ENCODE data around the gene ITPK1. TPM values are rescaled to one million over a fixed set of nuclear protein-coding genes. Genes with fewer than 3 reads are reported as not detected.

ITPK1 gene
- total and polyA plus RNA-seq, 10 of the 15 experiments (the other 5 are each of a cell fraction or from before 2014, with no cell fraction given), result 1.3 to 73.2 (median 27.0) TPM

DNA sequence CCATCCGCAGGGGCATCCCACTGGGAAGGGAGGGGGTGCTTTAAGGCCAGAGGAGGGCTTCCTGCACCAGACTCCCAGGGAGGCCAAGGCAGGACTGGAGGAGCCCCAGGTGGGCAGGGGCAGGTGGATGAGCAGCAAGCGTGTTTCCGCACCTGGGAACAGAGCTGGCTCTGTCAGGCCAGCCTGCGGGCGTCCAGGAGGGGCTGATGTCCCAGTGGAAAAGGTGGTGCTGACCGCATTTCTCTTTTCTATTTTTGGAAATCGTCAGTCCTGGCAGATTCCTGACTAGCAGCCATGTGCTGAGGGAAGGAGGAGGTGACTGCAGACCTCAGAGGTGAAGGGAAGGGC, 165.6 kb downstream of the ITPK1 start (continued):
- TF ChIP-seq, protein P1, sequence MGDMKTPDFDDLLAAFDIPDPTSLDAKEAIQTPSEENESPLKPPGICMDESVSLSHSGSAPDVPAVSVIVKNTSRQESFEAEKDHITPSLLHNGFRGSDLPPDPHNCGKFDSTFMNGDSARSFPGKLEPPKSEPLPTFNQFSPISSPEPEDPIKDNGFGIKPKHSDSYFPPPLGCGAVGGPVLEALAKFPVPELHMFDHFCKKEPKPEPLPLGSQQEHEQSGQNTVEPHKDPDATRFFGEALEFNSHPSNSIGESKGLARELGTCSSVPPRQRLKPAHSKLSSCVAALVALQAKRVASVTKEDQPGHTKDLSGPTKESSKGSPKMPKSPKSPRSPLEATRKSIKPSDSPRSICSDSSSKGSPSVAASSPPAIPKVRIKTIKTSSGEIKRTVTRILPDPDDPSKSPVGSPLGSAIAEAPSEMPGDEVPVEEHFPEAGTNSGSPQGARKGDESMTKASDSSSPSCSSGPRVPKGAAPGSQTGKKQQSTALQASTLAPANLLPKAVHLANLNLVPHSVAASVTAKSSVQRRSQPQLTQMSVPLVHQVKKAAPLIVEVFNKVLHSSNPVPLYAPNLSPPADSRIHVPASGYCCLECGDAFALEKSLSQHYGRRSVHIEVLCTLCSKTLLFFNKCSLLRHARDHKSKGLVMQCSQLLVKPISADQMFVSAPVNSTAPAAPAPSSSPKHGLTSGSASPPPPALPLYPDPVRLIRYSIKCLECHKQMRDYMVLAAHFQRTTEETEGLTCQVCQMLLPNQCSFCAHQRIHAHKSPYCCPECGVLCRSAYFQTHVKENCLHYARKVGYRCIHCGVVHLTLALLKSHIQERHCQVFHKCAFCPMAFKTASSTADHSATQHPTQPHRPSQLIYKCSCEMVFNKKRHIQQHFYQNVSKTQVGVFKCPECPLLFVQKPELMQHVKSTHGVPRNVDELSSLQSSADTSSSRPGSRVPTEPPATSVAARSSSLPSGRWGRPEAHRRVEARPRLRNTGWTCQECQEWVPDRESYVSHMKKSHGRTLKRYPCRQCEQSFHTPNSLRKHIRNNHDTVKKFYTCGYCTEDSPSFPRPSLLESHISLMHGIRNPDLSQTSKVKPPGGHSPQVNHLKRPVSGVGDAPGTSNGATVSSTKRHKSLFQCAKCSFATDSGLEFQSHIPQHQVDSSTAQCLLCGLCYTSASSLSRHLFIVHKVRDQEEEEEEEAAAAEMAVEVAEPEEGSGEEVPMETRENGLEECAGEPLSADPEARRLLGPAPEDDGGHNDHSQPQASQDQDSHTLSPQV (IDR thresholded peaks at IDR 0.05), result no peak
- TF ChIP-seq RB1 (IDR thresholded peaks at IDR 0.05; ENCODE audit: borderline replicate concordance) (no peak), FOS (IDR thresholded peaks at IDR 0.05; ENCODE audit: borderline replicate concordance, extremely low read depth, insufficient read length) (no peak), HDGF (IDR thresholded peaks at IDR 0.05) (no peak), HDAC6 (IDR thresholded peaks at IDR 0.05; ENCODE audit: unreplicated experiment) (no peak)
- TF ChIP-seq, protein P2, sequence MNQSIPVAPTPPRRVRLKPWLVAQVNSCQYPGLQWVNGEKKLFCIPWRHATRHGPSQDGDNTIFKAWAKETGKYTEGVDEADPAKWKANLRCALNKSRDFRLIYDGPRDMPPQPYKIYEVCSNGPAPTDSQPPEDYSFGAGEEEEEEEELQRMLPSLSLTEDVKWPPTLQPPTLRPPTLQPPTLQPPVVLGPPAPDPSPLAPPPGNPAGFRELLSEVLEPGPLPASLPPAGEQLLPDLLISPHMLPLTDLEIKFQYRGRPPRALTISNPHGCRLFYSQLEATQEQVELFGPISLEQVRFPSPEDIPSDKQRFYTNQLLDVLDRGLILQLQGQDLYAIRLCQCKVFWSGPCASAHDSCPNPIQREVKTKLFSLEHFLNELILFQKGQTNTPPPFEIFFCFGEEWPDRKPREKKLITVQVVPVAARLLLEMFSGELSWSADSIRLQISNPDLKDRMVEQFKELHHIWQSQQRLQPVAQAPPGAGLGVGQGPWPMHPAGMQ (IDR thresholded peaks at IDR 0.05; ENCODE audit: borderline replicate concordance), result no peak
- TF ChIP-seq, protein P3, sequence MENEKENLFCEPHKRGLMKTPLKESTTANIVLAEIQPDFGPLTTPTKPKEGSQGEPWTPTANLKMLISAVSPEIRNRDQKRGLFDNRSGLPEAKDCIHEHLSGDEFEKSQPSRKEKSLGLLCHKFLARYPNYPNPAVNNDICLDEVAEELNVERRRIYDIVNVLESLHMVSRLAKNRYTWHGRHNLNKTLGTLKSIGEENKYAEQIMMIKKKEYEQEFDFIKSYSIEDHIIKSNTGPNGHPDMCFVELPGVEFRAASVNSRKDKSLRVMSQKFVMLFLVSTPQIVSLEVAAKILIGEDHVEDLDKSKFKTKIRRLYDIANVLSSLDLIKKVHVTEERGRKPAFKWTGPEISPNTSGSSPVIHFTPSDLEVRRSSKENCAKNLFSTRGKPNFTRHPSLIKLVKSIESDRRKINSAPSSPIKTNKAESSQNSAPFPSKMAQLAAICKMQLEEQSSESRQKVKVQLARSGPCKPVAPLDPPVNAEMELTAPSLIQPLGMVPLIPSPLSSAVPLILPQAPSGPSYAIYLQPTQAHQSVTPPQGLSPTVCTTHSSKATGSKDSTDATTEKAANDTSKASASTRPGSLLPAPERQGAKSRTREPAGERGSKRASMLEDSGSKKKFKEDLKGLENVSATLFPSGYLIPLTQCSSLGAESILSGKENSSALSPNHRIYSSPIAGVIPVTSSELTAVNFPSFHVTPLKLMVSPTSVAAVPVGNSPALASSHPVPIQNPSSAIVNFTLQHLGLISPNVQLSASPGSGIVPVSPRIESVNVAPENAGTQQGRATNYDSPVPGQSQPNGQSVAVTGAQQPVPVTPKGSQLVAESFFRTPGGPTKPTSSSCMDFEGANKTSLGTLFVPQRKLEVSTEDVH (IDR thresholded peaks at IDR 0.05; ENCODE audit: low read depth, partially characterized antibody), result no peak
- TF ChIP-seq, protein P4, sequence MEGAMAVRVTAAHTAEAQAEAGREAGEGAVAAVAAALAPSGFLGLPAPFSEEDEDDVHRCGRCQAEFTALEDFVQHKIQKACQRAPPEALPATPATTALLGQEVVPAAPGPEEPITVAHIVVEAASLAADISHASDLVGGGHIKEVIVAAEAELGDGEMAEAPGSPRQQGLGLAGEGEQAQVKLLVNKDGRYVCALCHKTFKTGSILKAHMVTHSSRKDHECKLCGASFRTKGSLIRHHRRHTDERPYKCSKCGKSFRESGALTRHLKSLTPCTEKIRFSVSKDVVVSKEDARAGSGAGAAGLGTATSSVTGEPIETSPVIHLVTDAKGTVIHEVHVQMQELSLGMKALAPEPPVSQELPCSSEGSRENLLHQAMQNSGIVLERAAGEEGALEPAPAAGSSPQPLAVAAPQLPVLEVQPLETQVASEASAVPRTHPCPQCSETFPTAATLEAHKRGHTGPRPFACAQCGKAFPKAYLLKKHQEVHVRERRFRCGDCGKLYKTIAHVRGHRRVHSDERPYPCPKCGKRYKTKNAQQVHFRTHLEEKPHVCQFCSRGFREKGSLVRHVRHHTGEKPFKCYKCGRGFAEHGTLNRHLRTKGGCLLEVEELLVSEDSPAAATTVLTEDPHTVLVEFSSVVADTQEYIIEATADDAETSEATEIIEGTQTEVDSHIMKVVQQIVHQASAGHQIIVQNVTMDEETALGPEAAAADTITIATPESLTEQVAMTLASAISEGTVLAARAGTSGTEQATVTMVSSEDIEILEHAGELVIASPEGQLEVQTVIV (IDR thresholded peaks at IDR 0.05; ENCODE audit: borderline replicate concordance, partially characterized antibody), result no peak
- TF ChIP-seq, protein P5, sequence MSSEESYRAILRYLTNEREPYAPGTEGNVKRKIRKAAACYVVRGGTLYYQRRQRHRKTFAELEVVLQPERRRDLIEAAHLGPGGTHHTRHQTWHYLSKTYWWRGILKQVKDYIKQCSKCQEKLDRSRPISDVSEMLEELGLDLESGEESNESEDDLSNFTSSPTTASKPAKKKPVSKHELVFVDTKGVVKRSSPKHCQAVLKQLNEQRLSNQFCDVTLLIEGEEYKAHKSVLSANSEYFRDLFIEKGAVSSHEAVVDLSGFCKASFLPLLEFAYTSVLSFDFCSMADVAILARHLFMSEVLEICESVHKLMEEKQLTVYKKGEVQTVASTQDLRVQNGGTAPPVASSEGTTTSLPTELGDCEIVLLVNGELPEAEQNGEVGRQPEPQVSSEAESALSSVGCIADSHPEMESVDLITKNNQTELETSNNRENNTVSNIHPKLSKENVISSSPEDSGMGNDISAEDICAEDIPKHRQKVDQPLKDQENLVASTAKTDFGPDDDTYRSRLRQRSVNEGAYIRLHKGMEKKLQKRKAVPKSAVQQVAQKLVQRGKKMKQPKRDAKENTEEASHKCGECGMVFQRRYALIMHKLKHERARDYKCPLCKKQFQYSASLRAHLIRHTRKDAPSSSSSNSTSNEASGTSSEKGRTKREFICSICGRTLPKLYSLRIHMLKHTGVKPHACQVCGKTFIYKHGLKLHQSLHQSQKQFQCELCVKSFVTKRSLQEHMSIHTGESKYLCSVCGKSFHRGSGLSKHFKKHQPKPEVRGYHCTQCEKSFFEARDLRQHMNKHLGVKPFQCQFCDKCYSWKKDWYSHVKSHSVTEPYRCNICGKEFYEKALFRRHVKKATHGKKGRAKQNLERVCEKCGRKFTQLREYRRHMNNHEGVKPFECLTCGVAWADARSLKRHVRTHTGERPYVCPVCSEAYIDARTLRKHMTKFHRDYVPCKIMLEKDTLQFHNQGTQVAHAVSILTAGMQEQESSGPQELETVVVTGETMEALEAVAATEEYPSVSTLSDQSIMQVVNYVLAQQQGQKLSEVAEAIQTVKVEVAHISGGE (CRISPR knock-in tag; IDR thresholded peaks at IDR 0.05), result no peak

All from GM12878 (cell line).